Fibroblast of mammary gland (primary cell): ENCODE data around the gene TAS2R30.

Source experiments
- DNase-seq: peaks from one replicate; pipeline ENCODE4 v3.0.0-alpha.2; 2010; ENCODE audit warnings: low read depth
- H3K4me3 ChIP-seq: 2 replicates; pipeline ENCODE4 v1.5.1; 2011; ENCODE audit warnings: low read depth, mild to moderate bottlenecking, low read length, moderate library complexity; ENCODE audit not compliant: control insufficient read depth
- TF ChIP-seq, protein P1 (sequence below): conservative IDR thresholded peaks from 2 replicates; pipeline ENCODE4 v1.5.1; 2011; ENCODE audit warnings: low read depth, low read length, inconsistent platforms; ENCODE audit not compliant: control insufficient read depth, insufficient read depth

Gene TAS2R30, protein sequence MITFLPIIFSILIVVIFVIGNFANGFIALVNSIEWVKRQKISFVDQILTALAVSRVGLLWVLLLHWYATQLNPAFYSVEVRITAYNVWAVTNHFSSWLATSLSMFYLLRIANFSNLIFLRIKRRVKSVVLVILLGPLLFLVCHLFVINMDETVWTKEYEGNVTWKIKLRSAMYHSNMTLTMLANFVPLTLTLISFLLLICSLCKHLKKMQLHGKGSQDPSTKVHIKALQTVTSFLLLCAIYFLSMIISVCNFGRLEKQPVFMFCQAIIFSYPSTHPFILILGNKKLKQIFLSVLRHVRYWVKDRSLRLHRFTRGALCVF

DNA sequence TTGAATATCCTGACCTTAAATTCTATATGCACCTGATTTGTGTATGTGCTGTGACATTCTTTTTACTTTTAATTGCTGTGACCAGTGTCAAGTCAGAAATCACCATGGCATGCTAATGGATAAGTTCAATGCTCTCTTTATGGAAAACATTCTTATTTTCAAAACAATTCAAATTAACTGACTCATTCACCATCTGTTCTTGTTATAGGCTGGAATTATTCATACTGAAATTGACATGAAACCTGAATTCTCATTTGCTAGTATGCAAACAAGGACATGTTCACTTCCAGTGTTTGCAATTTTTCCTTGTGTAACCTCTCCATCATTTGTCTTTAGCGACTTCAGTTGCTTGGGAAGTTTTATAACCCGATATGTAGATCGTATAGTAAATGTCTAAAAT is at the start of gene TAS2R30:
Gene TAS2R30 (minus strand): TSS at position 340 of the 400 bp plus-strand sequence. CDS start 400 bp downstream, outside the sequence.
- TF ChIP-seq, protein P1, sequence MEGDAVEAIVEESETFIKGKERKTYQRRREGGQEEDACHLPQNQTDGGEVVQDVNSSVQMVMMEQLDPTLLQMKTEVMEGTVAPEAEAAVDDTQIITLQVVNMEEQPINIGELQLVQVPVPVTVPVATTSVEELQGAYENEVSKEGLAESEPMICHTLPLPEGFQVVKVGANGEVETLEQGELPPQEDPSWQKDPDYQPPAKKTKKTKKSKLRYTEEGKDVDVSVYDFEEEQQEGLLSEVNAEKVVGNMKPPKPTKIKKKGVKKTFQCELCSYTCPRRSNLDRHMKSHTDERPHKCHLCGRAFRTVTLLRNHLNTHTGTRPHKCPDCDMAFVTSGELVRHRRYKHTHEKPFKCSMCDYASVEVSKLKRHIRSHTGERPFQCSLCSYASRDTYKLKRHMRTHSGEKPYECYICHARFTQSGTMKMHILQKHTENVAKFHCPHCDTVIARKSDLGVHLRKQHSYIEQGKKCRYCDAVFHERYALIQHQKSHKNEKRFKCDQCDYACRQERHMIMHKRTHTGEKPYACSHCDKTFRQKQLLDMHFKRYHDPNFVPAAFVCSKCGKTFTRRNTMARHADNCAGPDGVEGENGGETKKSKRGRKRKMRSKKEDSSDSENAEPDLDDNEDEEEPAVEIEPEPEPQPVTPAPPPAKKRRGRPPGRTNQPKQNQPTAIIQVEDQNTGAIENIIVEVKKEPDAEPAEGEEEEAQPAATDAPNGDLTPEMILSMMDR = no peak
- DNase-seq = peak; percentile 10
- H3K4me3 ChIP-seq = no peak within 1 kb of the TSS

DNA sequence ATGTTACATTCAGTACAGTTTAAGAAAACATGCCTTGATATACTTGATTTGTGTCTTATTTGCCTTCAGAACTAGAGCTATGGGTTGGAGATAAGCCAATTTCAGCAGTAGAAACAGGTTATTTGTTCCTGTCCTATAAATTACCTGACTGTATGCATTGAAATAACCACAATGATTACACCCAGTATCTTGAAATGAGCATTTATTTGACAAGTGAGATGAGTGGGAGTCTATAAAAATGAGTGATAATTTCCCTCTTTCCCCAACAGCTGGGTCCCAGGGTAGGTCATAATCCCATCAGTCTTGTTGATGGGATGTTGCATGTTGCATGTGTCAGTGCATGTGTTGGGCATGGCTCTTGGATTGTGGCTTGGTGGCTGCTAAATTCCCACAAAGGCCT is 48.6 kb upstream of the TAS2R30 start:
- no peak overlapping the region for H3K4me3 ChIP-seq
- DNase-seq = no peak
- TF ChIP-seq, protein P1 = no peak

DNA sequence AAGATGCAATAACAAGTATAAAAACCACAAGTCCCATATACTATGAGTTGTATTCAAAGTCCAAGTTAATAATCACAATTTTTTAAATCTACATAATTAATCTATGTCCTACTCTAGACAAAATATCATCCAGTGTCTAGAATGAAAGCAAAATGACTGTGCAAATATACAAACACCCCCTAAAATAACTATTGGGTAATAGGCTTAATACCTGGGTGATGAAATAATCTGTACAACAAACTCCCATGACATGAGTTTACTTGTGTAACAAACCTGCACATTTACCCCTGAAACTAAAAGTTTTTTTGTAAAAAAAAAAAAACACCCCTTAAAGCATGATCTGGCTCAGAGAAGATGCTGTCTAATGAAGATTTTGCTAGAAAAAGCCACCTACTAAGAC is 48.1 kb upstream of the TAS2R30 start:
- DNase-seq = no peak
- no peak overlapping the region for H3K4me3 ChIP-seq
- TF ChIP-seq, protein P1 = no peak

DNA sequence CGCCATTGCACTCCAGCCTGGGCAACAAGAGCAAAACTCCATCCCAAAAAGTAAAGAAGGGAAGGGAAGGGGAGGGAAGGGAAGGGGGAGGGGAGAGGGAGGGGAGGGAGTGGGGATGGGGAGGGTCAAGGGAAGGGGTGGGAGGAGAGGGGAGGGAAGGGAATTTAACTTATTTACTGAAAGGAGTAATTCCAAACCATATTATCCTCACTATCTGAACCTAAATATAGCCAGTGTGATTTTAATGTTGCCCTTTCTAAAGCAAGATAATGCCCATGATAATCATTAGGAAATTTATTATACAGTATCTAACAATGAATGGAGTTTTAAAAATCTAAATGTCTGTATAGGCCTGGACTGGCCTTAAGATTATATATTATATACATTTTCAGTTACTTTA is 43.8 kb upstream of the TAS2R30 start:
- TF ChIP-seq, protein P1 = no peak
- no peak overlapping the region for H3K4me3 ChIP-seq
- no peak for DNase-seq

DNA sequence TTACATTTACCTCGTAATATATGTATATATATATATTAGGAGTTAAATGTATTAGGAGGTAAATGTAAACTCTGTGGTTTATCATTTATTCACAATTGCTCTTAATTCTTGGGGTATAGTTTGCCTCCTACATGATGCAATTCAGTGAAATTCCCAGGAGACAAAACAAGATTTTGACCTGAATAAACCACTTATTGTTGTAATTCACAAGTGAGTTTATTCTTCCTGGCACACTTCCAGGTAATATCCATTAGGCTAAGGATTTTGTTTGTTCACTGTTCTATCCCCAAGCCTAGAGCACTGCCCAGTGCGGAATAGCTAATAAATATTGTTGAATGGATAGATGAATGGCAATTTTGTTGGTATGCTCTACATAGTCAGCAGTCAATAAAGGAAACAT is 39.6 kb upstream of the TAS2R30 start:
- TF ChIP-seq, protein P1 = no peak
- H3K4me3 ChIP-seq = no peak overlapping the region
- DNase-seq = peak; percentile 3

DNA sequence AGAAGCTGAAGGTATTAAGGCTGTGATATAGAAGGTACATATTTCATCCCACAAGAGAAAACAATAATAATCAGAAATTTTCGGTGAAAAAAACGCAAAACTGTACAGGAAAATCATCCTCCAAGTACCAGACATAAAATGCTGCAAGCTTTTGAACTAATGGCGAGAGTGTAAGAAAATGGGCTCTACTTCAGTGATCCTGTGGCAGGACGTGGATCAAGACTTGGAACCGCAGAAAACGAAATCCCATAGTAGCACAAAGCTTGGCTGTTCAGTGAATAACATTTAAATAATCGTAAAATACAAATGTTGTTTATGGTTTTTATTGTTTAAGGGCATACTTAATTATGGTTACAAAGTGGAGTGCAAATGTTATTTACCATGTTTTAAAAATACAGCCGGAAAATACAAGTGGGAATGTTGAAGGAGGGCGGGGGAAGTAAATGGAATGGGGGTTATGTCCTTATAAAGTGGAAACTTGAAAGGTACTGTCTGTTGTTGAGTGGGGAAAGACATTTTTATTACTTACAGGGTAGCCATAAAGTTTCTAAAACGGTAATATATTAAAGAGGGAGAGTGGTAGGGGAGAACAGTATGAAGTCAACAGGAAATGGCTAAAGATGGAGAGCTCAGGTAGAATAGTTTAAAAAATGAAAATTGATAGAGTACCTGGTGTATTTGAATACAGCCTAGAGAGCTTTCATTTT is 37.7 kb upstream of the TAS2R30 start:
- H3K4me3 ChIP-seq = peak overlapping the region; percentile 89
- peak; percentile 34 for DNase-seq
- TF ChIP-seq, protein P1 = no peak
